H1 (cell line): ENCODE results near the gene CD248. TPM values are rescaled to one million over a fixed set of nuclear protein-coding genes. Genes with fewer than 3 reads are reported as not detected.

ENCODE experiments used
- GABPA ChIP-seq: IDR thresholded peaks from 2 replicates; pipeline ENCODE4 v1.6.1; 2011; ENCODE audit warnings: mild to moderate bottlenecking, low read length, moderate library complexity, borderline replicate concordance; ENCODE audit not compliant: insufficient read depth
- MAFK ChIP-seq: IDR thresholded peaks from 2 replicates; pipeline ENCODE4 v1.6.1; 2012; ENCODE audit warnings: low read depth, mild to moderate bottlenecking, improper control_type of control experiment, low read length
- NANOG ChIP-seq: IDR thresholded peaks from 2 replicates; pipeline ENCODE4 v1.6.1; 2011; ENCODE audit warnings: low read length, low read depth, mild to moderate bottlenecking, inconsistent platforms; ENCODE audit not compliant: insufficient read depth, poor library complexity, severe bottlenecking
- POLR2A ChIP-seq, 2 experiments: IDR thresholded peaks; 1 replicate in 1 of 2; 2 replicates in 1 of 2; pipeline ENCODE4 v1.6.1; 2011; ENCODE audit warnings: low read depth in 2 of 2, low read length in 2 of 2, mild to moderate bottlenecking in 2 of 2; ENCODE audit errors: control extremely low read depth in 1 of 2
- RAD21 ChIP-seq, 2 experiments: IDR thresholded peaks in 1 of 2; conservative IDR thresholded peaks in 1 of 2; 2 replicates each; pipeline ENCODE4 v1.6.1; 2011; ENCODE audit warnings: low read depth in 2 of 2, low read length in 2 of 2, improper control_type of control experiment in 1 of 2, inconsistent platforms in 1 of 2, mild to moderate bottlenecking in 1 of 2, moderate library complexity in 1 of 2
- SAP30 ChIP-seq: fragments of 300-600 bp; sonication (generic); IDR thresholded peaks from 2 replicates; pipeline ENCODE4 v1.7.1; 2012; ENCODE audit warnings: low read length, moderate library complexity, mild to moderate bottlenecking, inconsistent platforms; ENCODE audit not compliant: insufficient read depth, insufficient replicate concordance
- SIN3A ChIP-seq, 2 experiments: IDR thresholded peaks in 1 of 2; conservative IDR thresholded peaks in 1 of 2; 2 replicates each; pipeline ENCODE4 v1.6.1; 2011 to 2012; ENCODE audit warnings: low read length in 2 of 2, improper control_type of control experiment in 1 of 2, low read depth in 1 of 2, mild to moderate bottlenecking in 1 of 2
- SIX5 ChIP-seq: IDR thresholded peaks from 2 replicates; pipeline ENCODE4 v1.6.1; 2011; ENCODE audit warnings: mild to moderate bottlenecking, low read depth, low read length
- SRF ChIP-seq: IDR thresholded peaks from 2 replicates; pipeline ENCODE4 v1.6.1; 2011; ENCODE audit warnings: mild to moderate bottlenecking, low read depth, low read length, moderate library complexity
- polyA plus RNA-seq, 7 experiments: library from polyadenylated mRNA; depleted of rRNA in 3 of 7; stranded (reverse) in 5 of 7; unstranded in 2 of 7; fragments of >200 nt in 5 of 7; fragments of 200-250 nt in 2 of 7; gene quantifications; 1 replicate in 5 of 7; 2 replicates in 1 of 7; 4 replicates in 1 of 7; pipeline versions ENCODE4 v1.2.1 to v1.2.3, GENCODE V29; 2011 to 2013; ENCODE audit warnings: missing spikeins in 2 of 7, mixed read lengths in 2 of 7
- total RNA-seq: library from RNA; stranded (reverse); fragmentation: NEBNext Ultra II Directional; extraction: Animal tissue kit (Norgen Biotek cat#: 25700); gene quantifications from 2 replicates; pipeline ENCODE4 v1.2.1, GENCODE V29; 2021

CD248 gene
- total and polyA plus RNA-seq, 2 of the 8 experiments (the other 6 are each of a cell fraction or from before 2014, with no cell fraction given): 2.7 to 3.9 TPM

GRCh38 chr11:66311965-66312548 is 4.8 kb downstream of the CD248 start (continued):
- no peak for TF ChIP-seq NANOG
- peak in 1 of 2 experiments; percentile 73; a peak in 1 of 4 replicates for TF ChIP-seq SIN3A (conservative IDR thresholded peaks at IDR 0.05 in 1 of 2, IDR thresholded peaks at IDR 0.05 in 1 of 2; ENCODE audit: low read depth in 1 of 2, low read length in 2 of 2)
- peak; percentile 92 to 93 for TF ChIP-seq RAD21 (IDR thresholded peaks at IDR 0.05 in 1 of 2, conservative IDR thresholded peaks at IDR 0.05 in 1 of 2; ENCODE audit: low read depth in 2 of 2, low read length in 2 of 2)
- no peak for TF ChIP-seq GABPA
- TF ChIP-seq POLR2A (IDR thresholded peaks at IDR 0.05; ENCODE audit: control extremely low read depth in 1 of 2, low read depth in 2 of 2, low read length in 2 of 2): peak in 1 of 2 experiments; percentile 35; a peak in 1 of 3 replicates
- TF ChIP-seq SIX5: no peak
- TF ChIP-seq MAFK: no peak
- TF ChIP-seq SRF: no peak
- TF ChIP-seq SAP30: no peak
